ENCODE results near the gene CAMK4.
A peak's percentile ranks its signal among the peaks of the same experiment; 100 is the strongest.

Gene CAMK4

GRCh38 chr5:111488353-111488752, 264.2 kb downstream of the CAMK4 start:
- Histone ChIP-seq H3K9me3 (no peaks in the 10 kb centered on the region), H3K27me3 (no peaks in the 10 kb centered on the region), H3K4me1 (no peaks in the 10 kb centered on the region), H4K20me1 (no peaks in the 10 kb centered on the region), H3K9ac (no peak overlapping the region), H3K4me2 (no peak overlapping the region), H3K4me3 (no peak overlapping the region), H3K36me3 (no peaks in the 10 kb centered on the region), H3K27ac (no peak overlapping the region)
- no peak for TF ChIP-seq Cebpa-rat (IDR thresholded peaks at IDR 0.05)

DNA sequence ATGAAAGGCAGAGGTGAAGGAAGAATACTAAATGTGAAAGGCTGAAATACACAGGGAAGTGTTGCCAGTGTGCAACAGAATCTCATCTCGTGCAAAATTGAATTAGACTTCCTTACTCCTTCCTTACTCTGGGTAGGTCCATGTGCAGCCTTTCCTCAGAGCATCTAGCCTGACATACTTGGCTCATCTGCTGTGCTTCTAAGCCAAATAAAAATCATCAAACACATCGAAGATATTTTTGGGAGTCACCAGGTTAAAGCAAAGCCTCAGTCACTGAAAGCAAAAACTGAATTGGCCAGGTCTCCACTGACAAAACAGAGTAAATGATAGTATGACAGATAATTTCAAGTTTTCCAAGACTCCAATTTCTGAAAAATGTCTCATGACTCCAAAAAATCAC, 268.8 kb downstream of the CAMK4 start:
- H3K4me2 ChIP-seq, result no peak overlapping the region
- no peaks in the 10 kb centered on the region for H3K9me3 ChIP-seq
- H3K27ac ChIP-seq, result no peak overlapping the region
- no peaks in the 10 kb centered on the region for H4K20me1 ChIP-seq
- H3K27me3 ChIP-seq, result no peaks in the 10 kb centered on the region
- H3K36me3 ChIP-seq, result peaks cover 15% of the 10 kb centered on the region; the same call in 1 of the 2 replicates
- no peak overlapping the region for H3K9ac ChIP-seq
- TF ChIP-seq Cebpa-rat (IDR thresholded peaks at IDR 0.05), result no peak
- H3K4me1 ChIP-seq, result no peaks in the 10 kb centered on the region
- H3K4me3 ChIP-seq, result no peak overlapping the region

DNA sequence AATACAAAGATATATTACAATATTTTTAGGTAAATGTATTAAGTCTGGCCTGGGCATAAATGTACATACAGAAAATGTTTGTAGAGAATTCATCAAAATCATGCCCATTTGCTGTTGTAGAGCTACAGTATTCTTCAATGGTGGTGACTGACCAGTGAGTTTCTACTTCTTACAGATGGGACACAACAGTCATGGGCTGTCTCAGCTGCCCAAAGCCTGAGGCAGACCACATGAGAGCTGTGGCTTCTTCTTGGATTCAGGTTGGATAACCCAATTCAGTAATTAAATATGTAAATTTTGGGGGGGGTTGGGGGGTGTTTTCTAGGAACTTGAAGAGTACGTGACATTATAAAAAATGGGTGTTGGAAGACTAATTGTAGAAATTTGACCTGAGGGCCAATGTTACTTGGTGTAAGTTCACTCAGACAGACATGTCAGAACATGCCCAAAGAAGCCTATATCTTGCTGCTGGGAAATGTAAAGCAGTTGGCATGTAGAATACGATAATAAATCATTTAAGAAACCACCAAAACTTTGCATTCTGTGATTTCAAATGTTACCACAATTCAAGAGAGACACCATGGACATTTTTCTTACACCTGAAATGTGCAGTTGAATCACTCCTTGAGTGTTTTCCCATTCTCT, 270.3 kb downstream of the CAMK4 start:
- no peak overlapping the region for H3K4me3 ChIP-seq

DNA sequence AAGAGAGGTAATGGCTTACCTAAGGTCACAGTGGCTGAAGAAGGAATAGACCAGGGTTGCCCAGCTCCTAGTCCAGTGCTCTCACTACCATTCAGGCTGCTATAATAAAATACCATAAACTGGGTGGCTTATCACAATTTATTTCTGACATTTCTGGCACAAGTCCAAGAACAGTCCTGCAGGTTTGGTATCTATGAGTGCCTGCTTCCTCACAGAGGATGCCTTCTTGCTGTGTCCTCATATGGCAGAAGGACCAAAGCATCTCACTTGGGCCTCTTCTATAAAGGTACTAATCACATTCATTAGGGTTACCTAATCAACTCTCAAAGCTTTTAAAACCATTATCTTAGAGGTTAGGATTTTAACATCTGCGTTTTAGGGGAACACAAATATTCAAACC, 271.0 kb downstream of the CAMK4 start:
- Histone ChIP-seq H3K27ac (no peak overlapping the region), H3K4me1 (no peaks in the 10 kb centered on the region), H3K4me2 (no peak overlapping the region), H4K20me1 (no peaks in the 10 kb centered on the region), H3K36me3 (peaks cover 33% of the 10 kb centered on the region), H3K9ac (no peak overlapping the region), H3K4me3 (no peak overlapping the region), H3K9me3 (no peaks in the 10 kb centered on the region), H3K27me3 (no peaks in the 10 kb centered on the region)
- no peak for TF ChIP-seq Cebpa-rat (IDR thresholded peaks at IDR 0.05)

More for the DNA sequence above, 270.3 kb downstream of the CAMK4 start:
- H3K9me3 ChIP-seq, result no peaks in the 10 kb centered on the region
- H4K20me1 ChIP-seq, result no peaks in the 10 kb centered on the region
- peak overlapping the region; percentile 11; the same call in 1 of the 2 replicates for H3K27ac ChIP-seq
- no peaks in the 10 kb centered on the region for H3K27me3 ChIP-seq
- peaks cover 26% of the 10 kb centered on the region for H3K36me3 ChIP-seq
- H3K9ac ChIP-seq, result no peak overlapping the region
- H3K4me1 ChIP-seq, result no peaks in the 10 kb centered on the region
- no peak for TF ChIP-seq Cebpa-rat (IDR thresholded peaks at IDR 0.05)
- H3K4me2 ChIP-seq, result no peak overlapping the region

GRCh38 chr5:111498346-111498745, 274.2 kb downstream of the CAMK4 start:
- TF ChIP-seq Cebpa-rat (IDR thresholded peaks at IDR 0.05), result no peak
- H3K9me3 ChIP-seq, result no peaks in the 10 kb centered on the region
- H3K4me2 ChIP-seq, result no peak overlapping the region
- H3K4me3 ChIP-seq, result no peak overlapping the region
- H3K9ac ChIP-seq, result no peak overlapping the region
- H3K27me3 ChIP-seq, result no peaks in the 10 kb centered on the region
- H3K4me1 ChIP-seq, result no peaks in the 10 kb centered on the region
- H3K27ac ChIP-seq, result no peak overlapping the region
- no peaks in the 10 kb centered on the region for H4K20me1 ChIP-seq
- H3K36me3 ChIP-seq, result peaks cover 54% of the 10 kb centered on the region

DNA sequence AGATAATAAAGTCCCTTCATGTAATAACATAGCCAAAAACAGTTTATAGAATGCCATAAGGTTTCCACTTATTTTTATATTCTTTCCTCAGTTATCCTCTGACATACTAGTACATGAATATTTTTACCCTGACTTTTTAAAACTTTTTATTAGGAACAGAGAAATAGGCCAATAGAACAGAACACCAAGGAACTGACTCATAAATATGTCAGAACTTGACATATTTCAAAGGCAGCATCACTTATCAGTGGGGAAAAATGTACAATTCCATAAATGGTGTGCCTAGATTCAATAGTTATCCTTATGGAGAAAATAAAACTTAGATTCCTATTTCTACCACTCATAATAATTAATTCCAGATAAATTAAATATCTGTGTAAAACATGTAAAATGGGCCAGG, 278.8 kb downstream of the CAMK4 start:
- Histone ChIP-seq H3K36me3 (peaks cover 59% of the 10 kb centered on the region), H4K20me1 (no peaks in the 10 kb centered on the region), H3K4me2 (no peak overlapping the region), H3K27ac (no peak overlapping the region), H3K9ac (no peak overlapping the region), H3K27me3 (no peaks in the 10 kb centered on the region), H3K9me3 (no peaks in the 10 kb centered on the region), H3K4me3 (no peak overlapping the region), H3K4me1 (no peaks in the 10 kb centered on the region)
- no peak for TF ChIP-seq Cebpa-rat (IDR thresholded peaks at IDR 0.05)

GRCh38 chr5:111505096-111505495, 280.9 kb downstream of the CAMK4 start:
- H3K9me3 ChIP-seq, result no peaks in the 10 kb centered on the region

GRCh38 chr5:111507276-111507675, 283.1 kb downstream of the CAMK4 start:
- no peak overlapping the region for H3K4me3 ChIP-seq
- peaks cover 27% of the 10 kb centered on the region for H3K4me1 ChIP-seq
- no peak for TF ChIP-seq Cebpa-rat (IDR thresholded peaks at IDR 0.05)
- H3K36me3 ChIP-seq, result peaks cover 23% of the 10 kb centered on the region
- no peaks in the 10 kb centered on the region for H3K9me3 ChIP-seq
- H3K4me2 ChIP-seq, result no peak overlapping the region
- no peak overlapping the region for H3K9ac ChIP-seq
- H3K27me3 ChIP-seq, result no peaks in the 10 kb centered on the region
- H3K27ac ChIP-seq, result no peak overlapping the region
- H4K20me1 ChIP-seq, result no peaks in the 10 kb centered on the region

More at GRCh38 chr5:111505096-111505495, 280.9 kb downstream of the CAMK4 start:
- Histone ChIP-seq H3K9ac (no peak overlapping the region), H3K27me3 (no peaks in the 10 kb centered on the region), H4K20me1 (no peaks in the 10 kb centered on the region), H3K4me1 (peaks cover 11% of the 10 kb centered on the region), H3K4me3 (no peak overlapping the region), H3K27ac (no peak overlapping the region), H3K4me2 (no peak overlapping the region), H3K36me3 (peaks cover 41% of the 10 kb centered on the region)
- no peak for TF ChIP-seq Cebpa-rat (IDR thresholded peaks at IDR 0.05)

DNA sequence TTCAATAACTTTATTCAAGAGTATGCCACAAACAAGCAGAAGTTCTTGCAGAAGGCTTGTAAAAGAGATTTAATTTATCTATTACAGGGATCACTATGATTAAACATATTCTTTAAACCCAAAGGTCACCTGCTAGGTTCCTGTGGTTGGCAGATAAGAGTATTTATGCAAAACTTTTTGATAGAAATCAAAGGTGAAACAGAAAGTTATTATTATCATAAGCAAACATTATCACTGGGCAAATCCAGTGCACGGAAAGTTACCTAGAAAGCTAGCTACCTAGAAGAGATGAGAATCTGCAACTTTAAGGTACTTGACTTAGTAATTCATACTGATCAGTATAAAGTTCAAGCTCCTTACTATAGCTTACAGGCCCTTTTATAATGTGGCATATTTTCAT, 284.9 kb downstream of the CAMK4 start:
- H3K4me1 ChIP-seq, result peaks cover 40% of the 10 kb centered on the region
- no peak for TF ChIP-seq Cebpa-rat (IDR thresholded peaks at IDR 0.05)
- peaks cover 20% of the 10 kb centered on the region for H3K36me3 ChIP-seq
- no peaks in the 10 kb centered on the region for H4K20me1 ChIP-seq
- no peak overlapping the region for H3K4me2 ChIP-seq
- H3K27ac ChIP-seq, result no peak overlapping the region
- H3K27me3 ChIP-seq, result no peaks in the 10 kb centered on the region
- H3K4me3 ChIP-seq, result no peak overlapping the region
- no peaks in the 10 kb centered on the region for H3K9me3 ChIP-seq
- H3K9ac ChIP-seq, result no peak overlapping the region

GRCh38 chr5:111511174-111511830, 287.1 kb downstream of the CAMK4 start:
- Histone ChIP-seq H3K4me3 (peak overlapping the region; percentile 97), H3K9me3 (no peaks in the 10 kb centered on the region), H4K20me1 (no peaks in the 10 kb centered on the region), H3K9ac (peak overlapping the region; percentile 91), H3K36me3 (0 out of 2 replicates have a peak, but pooled peaks cover 6% of the 10 kb centered on the region), H3K27me3 (no peaks in the 10 kb centered on the region), H3K4me1 (peaks cover 41% of the 10 kb centered on the region), H3K4me2 (peak overlapping the region; percentile 90), H3K27ac (peak overlapping the region; percentile 86; the same call in 1 of the 2 replicates)
- TF ChIP-seq Cebpa-rat (IDR thresholded peaks at IDR 0.05), result no peak
